Airway epithelial cell (primary cell): ENCODE results near the gene PDCD1LG2. TPM values are rescaled to one million over a fixed set of nuclear protein-coding genes. Genes with fewer than 3 reads are reported as not detected.

Experiments
- total RNA-seq: library from RNA; depleted of rRNA; stranded (reverse); fragments of >200 nt; gene quantifications from 2 replicates; pipeline ENCODE4 v1.2.3, GENCODE V29; 2015

PDCD1LG2 gene
- total RNA-seq = 0.19 and 0.71 TPM in 2 replicates

GRCh38 chr9:5510360-5510931 lies at the start of gene PDCD1LG2:
Gene PDCD1LG2, plus strand, starts transcription at chr9:5510531. Its CDS starts 12,016 bp downstream, at chr9:5522547.

Other genes starting within 250 kb of the PDCD1LG2 start
- gene RLN2, start 205.8 kb upstream of the PDCD1LG2 start, total RNA-seq = 0.56 and 1.3 TPM in 2 replicates
- gene RLN1, start 170.7 kb upstream of the PDCD1LG2 start, total RNA-seq = 1.5 TPM in 1 of 2 replicates, not detected in the other
- gene PLGRKT, start 72.6 kb upstream of the PDCD1LG2 start, total RNA-seq = 30.5 and 32.8 TPM in 2 replicates
- 4.8 and 5.3 TPM in 2 replicates for gene CD274, start 60.0 kb upstream of the PDCD1LG2 start, total RNA-seq
- 14.8 and 20.2 TPM in 2 replicates for gene RIC1, start 118.6 kb downstream of the PDCD1LG2 start, total RNA-seq